Superior temporal gyrus (tissue), 1 donor: ENCODE data around the gene KCNJ4.
"Not testable (repeated sequence)": the region's sequence is repeated elsewhere in the genome, so short reads cannot be mapped to it uniquely, and the experiment has no call there.

Experiments
- DNase-seq: peaks from one replicate; pipeline ENCODE4 v3.0.0-alpha.2; 2016; ENCODE audit errors: extremely low spot score

Gene KCNJ4

GRCh38 chr22:38412435-38413084 is 42.4 kb downstream of the KCNJ4 start:
- DNase-seq = no peak

GRCh38 chr22:38411016-38411415 is 44.0 kb downstream of the KCNJ4 start:
- no peak for DNase-seq

- DNase-seq = not testable (repeated sequence)
Measured at GRCh38 chr22:38409916-38410315, 45.1 kb downstream of the KCNJ4 start.

GRCh38 chr22:38406617-38407016 is 48.4 kb downstream of the KCNJ4 start:
- DNase-seq = no peak

GRCh38 chr22:38404419-38404818 is 50.6 kb downstream of the KCNJ4 start:
- DNase-seq = no peak

- no peak for DNase-seq
Measured at GRCh38 chr22:38403812-38404211, 51.2 kb downstream of the KCNJ4 start.

GRCh38 chr22:38402204-38402603 is 52.8 kb downstream of the KCNJ4 start:
- no peak for DNase-seq

GRCh38 chr22:38401336-38402084 is 53.5 kb downstream of the KCNJ4 start:
- no peak for DNase-seq

- not testable (repeated sequence) for DNase-seq
Measured at GRCh38 chr22:38400256-38400655, 54.7 kb downstream of the KCNJ4 start.

GRCh38 chr22:38398609-38399461 is 56.2 kb downstream of the KCNJ4 start:
- DNase-seq = peak; percentile 68

- not testable (repeated sequence) for DNase-seq
Measured at GRCh38 chr22:38398181-38398608, 56.8 kb downstream of the KCNJ4 start.

- no peak for DNase-seq
Measured at GRCh38 chr22:38397189-38398085, 57.6 kb downstream of the KCNJ4 start.

GRCh38 chr22:38396440-38397069 is 58.4 kb downstream of the KCNJ4 start:
- DNase-seq = not testable (repeated sequence)

- DNase-seq = not testable (repeated sequence)
Measured at GRCh38 chr22:38395944-38396343, 59.1 kb downstream of the KCNJ4 start.

- DNase-seq = not testable (repeated sequence)
Measured at GRCh38 chr22:38394929-38395624, 59.9 kb downstream of the KCNJ4 start.

- DNase-seq = not testable (repeated sequence)
Measured at GRCh38 chr22:38389428-38389818, 65.6 kb downstream of the KCNJ4 start.

- not testable (repeated sequence) for DNase-seq
Measured at GRCh38 chr22:38388506-38389427, 66.2 kb downstream of the KCNJ4 start.

- DNase-seq = not testable (repeated sequence)
Measured at GRCh38 chr22:38386918-38387317, 68.1 kb downstream of the KCNJ4 start.

GRCh38 chr22:38383417-38383816 is 71.6 kb downstream of the KCNJ4 start:
- DNase-seq = no peak
